WERI-Rb-1 (cell line): ENCODE measurements around the gene AK6.

Experiments
- DNase-seq: peaks from one replicate; pipeline ENCODE4 v3.0.0-alpha.2; 2020
- H3K27ac ChIP-seq: fragments of 250-450 bp; sonication (Bioruptor Pico); 2 replicates; pipeline ENCODE4 v1.5.1; 2020; ENCODE audit warnings: mild to moderate bottlenecking, moderate library complexity
- H3K27me3 ChIP-seq: fragments of 250-450 bp; sonication (Bioruptor Pico); 2 replicates; pipeline ENCODE4 v1.5.1; 2021; ENCODE audit warnings: mild to moderate bottlenecking, low read depth, moderate library complexity; ENCODE audit not compliant: insufficient read depth, severe bottlenecking
- H3K36me3 ChIP-seq: fragments of 250-450 bp; sonication (Bioruptor Pico); 2 replicates; pipeline ENCODE4 v1.5.1; 2020; ENCODE audit warnings: mild to moderate bottlenecking, moderate library complexity
- H3K4me3 ChIP-seq: 2 replicates; pipeline ENCODE4 v1.5.1; 2011; ENCODE audit warnings: low read depth, mild to moderate bottlenecking, control low read depth, low read length
- H3K9me3 ChIP-seq: fragments of 250-450 bp; sonication (Bioruptor Pico); 2 replicates; pipeline ENCODE4 v1.5.1; 2021; ENCODE audit warnings: mild to moderate bottlenecking, moderate library complexity; ENCODE audit not compliant: severe bottlenecking
- TF ChIP-seq, protein P1 (sequence below): IDR thresholded peaks from 2 replicates; pipeline ENCODE4 v1.5.1; 2011; ENCODE audit warnings: low read depth, mild to moderate bottlenecking, control low read depth, inconsistent platforms, low read length

Gene AK6

DNA sequence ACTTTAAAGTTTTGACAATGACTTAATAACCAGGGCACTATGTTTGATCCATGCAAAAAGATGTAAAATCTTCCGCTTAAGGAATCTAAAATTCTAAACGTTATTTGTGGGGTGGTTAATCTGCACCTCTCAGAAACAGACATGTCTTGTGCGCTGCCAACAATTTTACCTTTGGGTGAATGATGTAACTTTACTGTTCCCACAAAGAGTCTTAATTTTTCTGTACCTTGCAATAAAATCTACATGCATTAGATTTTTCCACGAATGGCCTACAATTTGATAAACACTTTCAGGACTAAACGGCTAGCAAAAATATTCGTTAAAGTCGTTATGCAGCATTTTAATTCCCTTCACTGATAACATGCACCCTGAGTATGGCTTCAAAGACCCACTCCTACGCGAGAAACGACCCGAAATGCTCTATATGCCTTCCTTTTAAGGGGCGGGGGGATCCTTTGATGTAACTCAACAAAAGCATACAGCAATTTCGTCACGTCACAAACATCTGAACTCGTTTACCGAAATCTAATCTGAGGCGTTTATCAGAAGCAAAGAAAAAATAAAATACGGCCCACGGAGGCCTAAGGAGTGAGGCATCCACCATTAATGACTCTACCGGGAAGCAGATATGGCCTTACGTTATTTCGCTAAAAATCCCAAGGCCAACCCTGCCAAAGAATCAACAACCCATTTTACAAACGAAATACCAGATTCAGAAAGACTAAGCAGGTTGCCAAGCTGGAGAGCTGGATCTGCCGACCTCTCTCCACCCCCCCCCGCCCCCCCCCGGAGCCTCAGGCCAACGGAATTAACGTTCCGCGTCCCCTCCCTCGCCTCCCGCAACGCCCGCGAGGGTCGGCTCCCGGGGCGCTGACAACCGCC, 621 bp downstream of the AK6 start:
- DNase-seq = no peak
- TF ChIP-seq, protein P1, sequence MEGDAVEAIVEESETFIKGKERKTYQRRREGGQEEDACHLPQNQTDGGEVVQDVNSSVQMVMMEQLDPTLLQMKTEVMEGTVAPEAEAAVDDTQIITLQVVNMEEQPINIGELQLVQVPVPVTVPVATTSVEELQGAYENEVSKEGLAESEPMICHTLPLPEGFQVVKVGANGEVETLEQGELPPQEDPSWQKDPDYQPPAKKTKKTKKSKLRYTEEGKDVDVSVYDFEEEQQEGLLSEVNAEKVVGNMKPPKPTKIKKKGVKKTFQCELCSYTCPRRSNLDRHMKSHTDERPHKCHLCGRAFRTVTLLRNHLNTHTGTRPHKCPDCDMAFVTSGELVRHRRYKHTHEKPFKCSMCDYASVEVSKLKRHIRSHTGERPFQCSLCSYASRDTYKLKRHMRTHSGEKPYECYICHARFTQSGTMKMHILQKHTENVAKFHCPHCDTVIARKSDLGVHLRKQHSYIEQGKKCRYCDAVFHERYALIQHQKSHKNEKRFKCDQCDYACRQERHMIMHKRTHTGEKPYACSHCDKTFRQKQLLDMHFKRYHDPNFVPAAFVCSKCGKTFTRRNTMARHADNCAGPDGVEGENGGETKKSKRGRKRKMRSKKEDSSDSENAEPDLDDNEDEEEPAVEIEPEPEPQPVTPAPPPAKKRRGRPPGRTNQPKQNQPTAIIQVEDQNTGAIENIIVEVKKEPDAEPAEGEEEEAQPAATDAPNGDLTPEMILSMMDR = no peak
- peak overlapping the region; percentile 100 for H3K27ac ChIP-seq
- no peaks in the 10 kb centered on the region for H3K27me3 ChIP-seq
- H3K4me3 ChIP-seq = peak overlapping the region; percentile 91
- H3K9me3 ChIP-seq = no peaks in the 10 kb centered on the region
- peaks cover 31% of the 10 kb centered on the region for H3K36me3 ChIP-seq

DNA sequence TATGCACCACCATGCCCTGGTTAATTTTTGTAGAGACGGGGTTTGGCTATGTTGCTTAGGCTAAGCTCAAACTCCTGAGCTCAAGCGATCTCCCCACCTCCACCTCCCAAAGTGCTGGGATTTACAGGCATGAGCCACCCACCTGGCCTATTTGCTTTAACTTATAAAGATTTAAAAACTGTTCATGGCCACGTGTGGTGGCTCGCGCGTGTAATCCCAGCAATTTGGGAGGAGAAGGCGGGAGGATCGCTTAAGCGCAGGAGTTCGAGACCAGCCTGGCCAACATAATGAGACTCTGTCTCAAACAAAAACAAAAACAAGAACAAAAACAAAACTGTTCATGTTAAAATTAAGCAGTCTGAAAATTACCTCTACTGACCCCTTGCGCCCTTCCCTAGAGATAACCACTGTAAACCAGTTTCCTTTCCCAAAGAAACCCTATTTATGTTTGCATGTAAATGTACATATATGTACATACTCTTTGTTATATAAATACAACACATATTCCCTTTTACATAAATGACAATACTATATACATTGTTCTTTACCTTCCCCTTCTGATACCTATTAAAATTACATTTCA, 1.5 kb downstream of the AK6 start:
- TF ChIP-seq, protein P1 = no peak
- Histone ChIP-seq H3K4me3 (peak overlapping the region; percentile 91), H3K36me3 (peaks cover 38% of the 10 kb centered on the region), H3K27me3 (no peaks in the 10 kb centered on the region), H3K9me3 (no peaks in the 10 kb centered on the region), H3K27ac (no peak overlapping the region)
- no peak for DNase-seq

DNA sequence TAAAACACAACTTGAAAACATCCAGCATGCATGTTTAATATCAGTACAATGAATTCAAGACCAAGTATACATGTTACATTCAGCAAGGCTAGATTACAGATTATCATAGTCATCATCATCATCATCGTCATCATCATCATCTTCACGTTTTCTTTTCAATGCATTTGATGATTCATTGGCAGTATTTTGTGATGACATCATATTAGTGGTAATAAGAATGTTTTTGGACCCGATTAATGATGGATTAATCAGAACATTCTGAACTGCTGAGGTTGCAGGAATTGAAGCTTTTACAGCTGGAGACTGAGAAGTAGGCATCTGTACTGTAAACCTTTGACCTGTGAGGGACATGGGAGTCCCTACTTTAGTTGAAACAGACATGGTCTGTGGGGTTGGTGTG, 4.5 kb downstream of the AK6 start:
- no peak for DNase-seq
- H3K27me3 ChIP-seq = no peaks in the 10 kb centered on the region
- TF ChIP-seq, protein P1 = no peak

DNA sequence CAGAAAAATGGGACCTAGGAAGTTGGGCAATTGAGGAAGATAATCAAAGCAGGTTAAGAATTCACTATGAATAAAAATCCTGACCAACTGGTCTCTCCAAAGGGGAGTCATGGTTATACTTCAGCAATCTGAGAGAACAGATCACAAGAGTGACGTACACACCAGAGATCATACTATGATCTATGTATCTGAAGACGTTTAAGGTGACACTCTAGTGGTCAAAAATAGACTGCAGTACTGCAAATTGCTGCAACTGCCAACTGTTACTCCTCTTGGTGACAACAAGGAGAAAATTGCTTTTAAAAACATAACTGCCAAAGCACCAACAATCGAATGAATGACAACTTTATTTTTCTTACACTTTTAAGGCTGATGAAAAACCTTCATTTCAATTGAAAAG, 4.9 kb downstream of the AK6 start:
- H3K27me3 ChIP-seq = no peaks in the 10 kb centered on the region
- H3K36me3 ChIP-seq = peaks cover 46% of the 10 kb centered on the region
- H3K4me3 ChIP-seq = no peak overlapping the region
- H3K27ac ChIP-seq = no peak overlapping the region
- no peaks in the 10 kb centered on the region for H3K9me3 ChIP-seq
- TF ChIP-seq, protein P1 = peak; percentile 43; the same call in 1 of the 2 replicates
- no peak for DNase-seq

More for the DNA sequence above, 4.5 kb downstream of the AK6 start:
- H3K4me3 ChIP-seq = no peak overlapping the region
- H3K27ac ChIP-seq = no peak overlapping the region
- H3K36me3 ChIP-seq = peaks cover 47% of the 10 kb centered on the region
- H3K9me3 ChIP-seq = no peaks in the 10 kb centered on the region

- Histone ChIP-seq H3K27me3 (no peaks in the 10 kb centered on the region), H3K27ac (no peak overlapping the region), H3K4me3 (no peak overlapping the region), H3K36me3 (peaks cover 37% of the 10 kb centered on the region), H3K9me3 (no peaks in the 10 kb centered on the region)
- TF ChIP-seq, protein P1 = no peak
- no peak for DNase-seq
Observed at GRCh38 chr5:69360442-69360841, 8.9 kb downstream of the AK6 start.
